EH (cell line): ENCODE measurements around the gene ARHGAP28.
A peak's percentile ranks its signal among the peaks of the same experiment; 100 is the strongest.

ENCODE experiments used
- DNase-seq: peaks from one replicate; pipeline ENCODE4 v3.0.0-alpha.2; 2015; ENCODE audit warnings: low read depth

The ARHGAP28 gene

DNA sequence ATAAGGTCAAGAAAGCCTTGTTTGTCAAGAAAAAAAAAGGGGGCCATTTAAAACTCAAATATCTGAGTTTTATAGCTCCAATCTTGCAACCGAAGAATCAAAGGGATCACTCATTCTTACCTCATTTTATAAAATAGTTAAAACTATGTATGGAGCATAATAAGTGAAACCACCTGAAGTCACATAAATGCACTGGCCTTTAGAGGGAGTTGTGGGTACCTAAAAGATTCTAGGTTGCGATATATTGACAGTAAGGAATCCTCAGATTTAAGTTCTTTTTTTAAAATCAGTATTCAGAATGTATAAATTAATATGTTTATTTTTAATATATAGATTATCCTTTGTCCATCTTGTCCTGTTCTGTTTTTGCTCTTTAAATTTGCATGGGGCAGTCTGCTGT, 3.4 kb downstream of the ARHGAP28 start:
- DNase-seq, result no peak

DNA sequence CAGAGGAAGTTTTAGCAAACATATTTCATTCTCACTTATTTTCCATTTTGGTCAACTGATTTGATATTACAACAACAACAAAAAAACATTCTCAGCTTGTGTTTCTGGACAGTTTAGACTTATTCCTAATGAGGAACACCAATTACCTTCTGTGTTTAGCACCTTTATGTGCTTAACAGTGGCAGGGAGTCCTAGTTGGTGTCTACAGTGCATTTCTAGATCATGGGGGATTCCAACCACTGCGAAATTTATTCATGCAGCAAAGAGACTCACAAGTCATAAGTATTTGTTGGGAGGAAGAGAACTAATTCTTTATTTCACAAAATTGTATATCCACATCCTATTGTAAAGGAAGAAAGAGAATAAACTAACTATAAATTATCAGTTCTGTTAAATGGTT, 4.2 kb downstream of the ARHGAP28 start:
- no peak for DNase-seq

DNA sequence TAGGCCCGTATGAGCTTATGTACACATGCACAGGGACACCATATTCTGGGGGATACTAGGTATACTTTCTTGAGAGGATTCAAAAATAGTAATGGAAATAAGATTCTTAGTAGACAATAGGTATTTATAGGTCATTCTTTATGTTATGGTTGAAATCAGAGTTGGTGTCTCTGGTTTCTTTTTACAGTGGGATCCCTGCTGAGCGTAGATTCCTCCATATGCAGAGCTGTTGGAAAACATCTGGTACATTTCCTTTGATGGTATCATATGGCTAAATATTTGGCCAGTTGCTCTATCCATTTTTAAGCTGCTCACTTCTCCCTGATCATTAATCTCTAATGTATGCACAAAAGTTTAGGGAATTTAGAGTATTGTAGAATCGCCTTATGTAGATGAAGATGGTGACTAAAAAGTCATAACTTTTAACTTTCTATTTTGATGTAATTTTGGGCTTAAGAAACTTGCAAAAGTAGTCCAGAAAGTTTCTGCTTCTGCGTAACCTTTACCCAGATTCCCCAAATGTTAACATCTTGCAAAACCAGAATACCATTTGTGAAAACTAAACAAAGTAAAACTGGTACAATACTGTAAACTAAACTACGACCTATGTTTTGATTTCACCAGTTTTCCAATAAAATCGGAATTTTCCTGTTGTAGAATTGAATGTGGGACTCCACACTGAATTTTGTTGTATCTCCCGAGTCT, 5.4 kb downstream of the ARHGAP28 start:
- no peak for DNase-seq

DNA sequence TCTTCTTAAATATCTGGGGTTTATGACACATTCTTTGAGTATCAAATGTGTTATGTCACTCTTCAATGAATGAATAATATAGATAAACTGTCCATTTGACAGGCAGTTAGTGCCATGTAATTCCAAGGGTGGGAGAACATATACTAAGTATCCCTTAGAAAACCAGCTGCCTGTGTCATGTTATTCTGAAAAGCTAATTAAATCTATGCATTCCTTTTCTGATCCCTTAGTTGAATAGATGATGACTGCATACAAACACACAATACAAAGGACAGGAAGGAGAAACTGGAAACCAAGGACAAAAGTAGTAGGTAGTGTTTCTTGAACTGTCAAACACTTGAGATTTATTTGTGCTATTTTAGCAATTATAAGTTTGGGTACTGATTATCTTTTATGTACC, 8.3 kb downstream of the ARHGAP28 start:
- DNase-seq, result no peak

DNA sequence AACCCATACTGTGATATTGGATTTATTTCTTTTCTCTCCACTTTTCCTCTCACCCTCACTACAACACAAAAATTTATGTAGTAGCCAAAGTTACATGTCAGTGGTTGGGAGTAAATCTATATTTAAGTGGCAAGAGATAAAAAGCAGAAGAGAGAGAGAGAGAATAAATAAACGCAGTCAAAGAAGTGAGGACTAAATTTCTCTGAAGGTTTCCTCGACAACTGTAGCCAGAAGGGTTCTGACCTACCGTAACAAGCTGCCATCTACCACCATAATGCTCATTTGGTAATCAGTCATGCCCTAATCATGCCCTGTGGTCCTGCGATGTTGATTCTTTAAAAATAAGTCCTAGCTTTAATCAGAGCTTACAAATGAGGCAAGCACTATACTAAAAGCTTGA, 9.1 kb downstream of the ARHGAP28 start:
- no peak for DNase-seq

DNA sequence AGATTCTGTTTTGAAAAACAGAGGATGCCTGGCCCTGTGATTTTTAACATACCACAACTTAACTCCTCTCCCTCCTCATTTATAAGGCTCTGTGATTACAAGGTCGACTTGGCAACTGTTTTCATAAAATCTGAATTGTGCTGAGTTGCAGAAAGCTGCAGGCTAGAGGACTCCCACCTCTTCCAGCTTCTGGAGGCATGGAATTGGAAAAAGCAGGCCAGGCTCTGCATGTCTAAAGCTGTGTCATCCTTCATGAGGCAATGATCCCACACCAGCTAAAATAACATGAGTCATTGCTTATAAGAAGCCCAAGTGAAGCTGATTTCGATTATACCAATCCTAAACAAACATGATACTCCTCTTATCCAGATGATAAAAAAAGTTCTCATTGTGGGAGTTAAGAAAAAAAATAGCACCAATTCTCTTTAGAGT, 11.7 kb downstream of the ARHGAP28 start:
- DNase-seq, result peak; percentile 96

DNA sequence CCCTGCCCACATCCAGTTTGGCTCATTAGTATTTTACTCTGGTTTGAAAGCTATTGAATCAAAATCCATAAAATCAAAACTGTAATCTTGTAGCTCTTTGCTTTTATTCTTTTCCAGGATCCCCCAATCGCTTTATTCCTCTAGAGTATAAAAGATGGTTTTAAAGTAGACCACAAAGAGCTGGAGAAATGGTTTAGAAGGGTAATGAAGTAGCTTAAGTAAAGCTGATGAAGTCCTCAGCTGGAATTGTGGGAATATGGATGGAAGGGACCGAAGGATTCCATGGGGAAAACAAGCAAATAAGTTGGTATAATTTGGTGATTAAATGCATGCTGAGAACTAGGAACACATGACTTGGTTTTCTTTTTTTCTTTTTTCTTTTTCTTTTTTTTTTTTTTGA, 12.3 kb downstream of the ARHGAP28 start:
- no peak for DNase-seq

DNA sequence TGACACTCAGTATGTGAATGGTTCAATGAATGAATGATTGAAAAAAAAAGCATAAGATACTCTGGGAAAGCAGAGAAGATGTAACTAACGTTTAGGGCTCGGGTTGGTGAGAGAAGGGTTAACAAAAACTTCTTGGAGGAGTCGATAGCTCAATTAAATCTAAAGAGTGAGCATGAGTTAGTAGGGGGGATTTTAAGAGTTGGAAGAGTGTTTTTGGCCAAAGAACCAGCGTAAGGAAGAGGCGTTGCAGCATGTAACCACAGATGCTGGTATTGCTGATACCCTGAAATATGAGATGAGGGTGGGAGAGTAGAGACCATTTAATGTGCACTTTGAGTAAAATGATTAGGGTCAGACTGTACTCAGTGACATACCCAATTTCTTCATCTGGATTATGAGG, 14.5 kb downstream of the ARHGAP28 start:
- DNase-seq, result no peak

DNA sequence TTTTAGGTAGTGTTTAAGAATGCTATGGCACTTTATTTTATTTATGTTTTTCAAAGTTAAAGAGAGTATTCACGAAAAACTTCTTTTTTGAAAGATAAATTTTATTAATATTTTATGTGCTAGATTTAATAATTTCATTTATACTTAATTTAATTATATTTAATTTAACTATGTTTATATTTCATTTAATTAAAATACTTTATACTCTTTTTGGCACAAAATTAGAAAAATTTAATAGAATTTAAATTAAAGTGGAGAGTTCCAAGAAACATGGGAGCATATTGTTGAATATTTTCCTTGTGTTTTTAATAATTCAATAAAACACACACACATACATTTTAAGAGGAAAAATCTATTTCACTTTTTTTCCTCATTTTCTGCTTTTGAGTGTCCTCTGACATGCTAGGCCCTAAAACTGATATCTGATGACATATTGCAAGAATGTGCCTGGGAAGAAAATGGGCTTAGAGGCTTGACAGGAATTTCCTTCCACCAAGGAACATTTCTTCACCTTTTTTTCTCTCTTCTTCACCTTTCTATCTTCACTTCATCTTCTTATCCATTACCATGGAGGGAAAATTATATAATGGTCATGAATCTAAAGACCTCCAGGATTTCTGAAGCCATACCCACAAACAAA, 15.4 kb downstream of the ARHGAP28 start:
- peak; percentile 38 for DNase-seq

DNA sequence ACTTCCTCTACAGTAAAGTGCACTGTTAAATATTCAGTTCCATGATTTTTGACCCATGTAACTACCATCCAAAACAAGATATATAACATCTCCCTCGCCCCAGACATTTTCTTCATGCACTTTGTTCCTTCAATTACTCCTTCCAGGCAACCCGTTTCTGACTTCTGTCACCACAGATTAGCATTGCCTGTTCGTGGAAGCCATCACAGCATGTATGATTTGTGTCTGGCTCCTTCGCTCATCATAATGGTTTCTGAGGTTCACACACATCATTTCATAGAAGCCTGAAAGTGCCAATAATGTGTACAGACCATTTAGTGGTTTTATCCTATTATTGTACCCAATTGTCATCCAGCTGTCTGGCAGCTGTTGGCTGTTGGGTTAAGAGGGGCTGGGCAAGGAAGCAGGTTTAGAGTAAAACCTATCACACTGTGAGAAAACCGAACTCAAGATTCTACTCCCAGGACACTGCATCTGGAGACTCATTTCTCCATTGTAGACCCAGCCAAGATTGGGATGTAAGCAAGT, 16.1 kb downstream of the ARHGAP28 start:
- DNase-seq, result no peak

DNA sequence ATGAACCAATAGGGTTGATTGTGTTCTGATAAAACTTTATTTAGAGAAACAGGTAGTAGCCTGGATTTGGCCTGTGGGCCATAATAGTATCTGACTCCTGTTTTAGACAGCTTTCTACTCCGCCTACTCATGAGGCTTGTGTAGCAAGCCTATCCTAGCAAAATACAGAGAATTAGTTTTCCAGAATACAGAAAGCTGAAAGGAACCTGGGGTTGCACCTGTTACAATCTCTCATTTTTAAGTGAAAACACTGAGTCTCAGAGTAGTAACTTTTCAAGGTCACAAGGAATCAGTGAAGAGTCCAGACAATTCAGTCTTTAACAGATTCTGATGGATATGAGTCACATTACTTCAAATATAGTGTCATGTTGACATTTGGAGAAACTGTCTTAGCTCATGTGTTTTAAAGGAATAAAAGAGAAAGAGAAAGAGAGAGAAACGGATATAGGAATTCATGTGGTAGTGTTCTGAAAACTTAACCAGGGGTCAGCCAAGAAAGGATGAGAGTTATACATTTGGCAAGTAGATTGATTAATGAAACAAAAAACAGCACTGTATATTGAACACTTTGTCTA, 17.0 kb downstream of the ARHGAP28 start:
- DNase-seq, result peak; percentile 25

DNA sequence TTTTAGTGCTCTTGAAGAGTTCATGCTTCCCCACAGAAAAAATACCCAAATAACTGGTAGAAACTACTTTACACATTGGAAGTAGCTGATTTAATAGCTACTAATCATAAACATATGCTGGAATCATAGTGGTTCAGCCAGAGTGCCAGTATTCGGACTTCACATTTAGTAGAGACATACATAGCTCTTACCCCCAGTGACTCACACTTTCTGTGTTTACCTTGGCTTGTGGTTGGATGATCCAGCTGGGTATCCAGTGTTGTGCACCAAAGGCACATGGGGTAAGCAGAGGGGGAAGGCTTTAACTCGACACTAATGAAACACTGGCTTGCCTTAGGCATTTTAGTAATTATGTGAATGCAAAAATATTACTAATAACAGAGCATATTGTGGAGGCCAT, 18.1 kb downstream of the ARHGAP28 start:
- peak; percentile 94 for DNase-seq

DNA sequence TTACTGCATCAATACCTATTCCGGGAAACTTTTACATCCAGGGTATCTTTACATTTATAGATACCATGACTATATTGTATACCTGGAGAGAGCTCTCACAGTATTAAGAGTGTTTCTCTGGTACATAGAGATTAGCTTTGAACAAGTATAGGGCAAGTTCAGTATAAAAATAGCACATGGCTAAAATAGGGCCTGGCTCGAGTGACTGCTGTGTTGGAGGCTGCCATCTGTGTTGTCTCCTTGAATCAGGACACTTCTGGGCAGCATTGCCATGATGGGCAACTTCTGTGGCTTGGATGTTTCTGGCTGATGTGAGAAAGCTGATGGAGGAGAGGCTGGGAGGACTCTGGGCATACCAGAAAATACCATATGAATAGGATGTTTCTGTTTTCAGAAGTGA, 18.7 kb downstream of the ARHGAP28 start:
- DNase-seq, result no peak

DNA sequence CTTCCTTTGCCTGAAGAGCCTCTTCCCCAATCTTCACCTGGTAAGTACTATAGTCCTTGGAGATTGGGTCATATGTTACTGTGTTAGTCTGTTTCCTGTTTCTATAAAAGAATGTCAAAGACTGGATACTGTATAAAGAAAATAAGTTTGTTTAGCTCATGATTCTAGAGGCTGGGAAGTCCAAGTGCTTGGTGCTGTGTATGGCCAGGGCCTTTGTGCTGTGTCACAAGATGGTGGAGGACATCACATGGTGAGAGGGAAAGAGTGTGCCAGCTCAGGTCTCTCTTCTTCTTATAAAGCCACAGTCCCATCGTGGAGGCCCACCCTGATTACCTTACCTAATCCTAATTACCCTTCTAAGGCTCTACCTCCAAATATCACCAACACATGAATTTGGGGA, 20.9 kb downstream of the ARHGAP28 start:
- DNase-seq, result no peak

DNA sequence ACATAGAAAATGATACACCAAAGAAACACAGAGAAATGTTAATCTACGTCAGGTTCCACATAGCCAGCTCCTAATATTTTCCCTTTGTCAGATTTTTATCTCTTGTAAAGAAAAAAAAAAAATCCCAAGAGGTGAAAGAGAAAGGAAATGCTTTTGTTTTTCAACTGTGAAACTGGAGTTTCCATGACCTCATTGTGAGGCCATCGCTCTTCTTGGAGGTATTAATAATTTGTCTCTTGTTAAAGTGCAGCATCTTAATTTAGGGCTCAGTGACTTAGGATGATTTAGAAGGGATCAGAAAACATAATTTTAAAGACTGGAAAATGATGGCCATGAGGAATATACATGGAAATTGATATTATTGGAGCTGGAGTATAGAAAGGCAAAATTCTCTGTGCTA, 21.7 kb downstream of the ARHGAP28 start:
- DNase-seq, result no peak

DNA sequence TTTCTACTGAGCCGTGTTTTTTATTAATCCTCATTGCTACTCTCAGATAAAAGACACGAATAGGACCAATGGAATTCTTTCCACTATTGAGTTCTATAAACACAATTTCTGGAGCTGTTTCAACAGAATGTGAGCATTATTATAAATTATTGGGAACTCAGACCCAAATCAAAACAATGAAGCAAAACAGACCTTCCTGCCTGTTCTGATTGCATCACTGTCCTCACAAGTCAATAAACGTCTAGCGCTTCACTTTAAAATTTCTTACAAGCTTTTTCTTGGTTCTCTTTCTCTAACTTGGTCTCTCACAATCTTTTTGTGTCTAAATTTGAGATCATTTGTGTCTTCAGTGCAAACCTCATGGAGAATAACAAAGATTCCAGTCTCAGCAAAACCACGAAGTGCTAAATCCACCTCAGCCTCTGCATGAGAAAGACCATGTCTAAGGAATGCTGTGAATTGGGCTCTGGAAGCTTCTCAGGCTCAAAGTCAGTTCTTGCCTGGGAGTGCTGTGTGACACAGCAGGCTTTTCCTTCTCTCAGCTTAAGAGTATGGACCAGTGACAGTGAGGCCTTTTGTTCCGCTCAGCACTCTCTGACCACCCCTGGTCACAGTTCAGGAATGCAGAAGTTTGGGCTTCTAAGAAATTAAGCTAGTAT, 22.8 kb downstream of the ARHGAP28 start:
- DNase-seq, result peak; percentile 86

DNA sequence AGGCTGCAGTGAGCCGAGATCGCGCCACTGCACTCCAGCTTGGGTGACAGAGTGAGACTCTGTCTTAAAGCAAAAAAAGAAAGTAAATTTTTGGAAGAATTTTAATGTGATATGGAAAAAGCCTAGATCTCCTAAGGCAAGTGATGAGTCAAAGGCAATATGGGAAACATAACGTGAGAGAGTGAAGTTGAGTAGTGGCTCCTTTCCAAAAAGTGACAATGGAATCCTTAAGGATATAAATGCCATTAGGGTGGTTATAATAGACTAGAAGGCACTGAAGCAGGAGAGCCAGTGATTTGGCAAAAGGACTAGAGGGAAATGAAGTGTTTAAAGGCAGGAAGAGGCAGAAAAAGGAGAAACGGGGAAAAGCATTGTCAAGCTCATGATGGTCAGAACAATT, 25.6 kb downstream of the ARHGAP28 start:
- peak; percentile 84 for DNase-seq

DNA sequence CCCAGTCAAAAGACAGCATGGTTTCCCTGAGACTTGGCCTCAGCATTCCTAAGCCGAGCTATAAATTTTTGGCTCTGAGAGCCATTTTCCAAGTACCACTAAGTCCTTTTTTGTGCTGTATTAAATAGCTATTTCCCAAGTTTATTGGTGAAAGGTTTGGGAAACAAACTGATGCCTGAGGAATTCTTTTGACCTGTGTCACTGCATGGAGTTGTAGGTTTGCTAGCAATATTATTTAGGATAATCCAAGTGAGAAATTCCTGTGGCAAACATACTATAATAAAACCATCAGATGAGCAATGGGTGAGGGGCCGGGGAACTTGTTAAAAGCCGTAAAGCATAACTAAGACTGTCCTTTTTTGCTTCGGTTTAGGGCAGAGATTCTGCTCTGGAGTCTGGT, 28.4 kb downstream of the ARHGAP28 start:
- peak; percentile 89 for DNase-seq

DNA sequence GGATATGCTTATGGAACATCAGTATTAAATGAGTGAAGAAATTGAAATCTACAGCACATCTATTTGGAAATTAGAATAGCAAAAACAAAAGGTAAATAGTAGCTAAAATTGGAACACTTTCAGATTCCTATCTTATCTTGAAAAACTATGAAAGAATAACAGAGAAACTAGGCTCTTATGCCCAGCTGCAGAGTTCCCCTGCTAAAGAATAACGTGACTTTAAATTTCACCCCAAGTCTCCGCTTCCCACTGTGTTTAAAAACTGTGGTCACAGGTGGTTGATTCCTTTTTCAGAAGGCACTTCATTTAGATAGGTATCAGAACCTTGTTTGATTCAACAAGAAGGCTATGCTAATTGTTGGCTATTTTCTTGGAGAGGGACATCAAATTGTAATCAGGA, 30.1 kb downstream of the ARHGAP28 start:
- no peak for DNase-seq

DNA sequence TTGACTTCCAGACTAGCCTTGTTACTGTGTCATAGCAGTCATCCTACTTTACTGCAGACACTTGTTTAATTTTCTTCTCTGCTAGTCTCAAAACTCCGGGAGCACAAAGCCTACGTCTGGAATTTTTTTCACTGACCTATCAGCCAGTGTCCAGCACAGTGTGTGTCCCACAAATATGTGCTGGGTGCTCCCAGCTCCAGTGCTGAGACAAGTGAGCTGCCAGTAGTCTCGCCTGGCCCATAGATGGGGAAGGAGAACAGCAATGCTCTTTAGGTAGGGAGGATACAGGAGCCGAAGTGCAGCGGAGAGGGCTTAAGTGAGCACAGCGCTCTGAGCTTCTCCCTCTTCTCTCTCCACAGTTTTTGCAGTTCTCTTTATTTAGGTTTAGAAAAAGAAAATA, 34.0 kb downstream of the ARHGAP28 start:
- peak; percentile 32 for DNase-seq

DNA sequence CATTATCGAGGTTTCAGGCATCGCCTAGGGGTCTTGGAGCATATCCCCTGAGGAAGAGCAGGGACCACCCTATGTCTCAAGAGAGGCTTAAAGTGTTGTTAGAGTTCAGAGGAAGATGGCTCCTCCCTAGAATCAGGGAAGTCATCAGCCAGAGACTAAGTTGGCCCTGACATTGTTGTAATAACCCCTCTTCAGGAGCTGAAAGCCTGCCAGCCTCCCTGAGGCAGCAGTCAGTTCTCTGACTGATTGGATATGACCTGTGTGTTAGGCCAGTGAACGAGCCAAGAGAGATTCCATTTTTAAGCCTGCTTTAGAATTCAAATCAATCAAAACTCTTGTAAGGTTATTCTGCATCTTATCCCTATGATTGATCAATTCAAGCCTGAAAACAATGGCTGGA, 34.9 kb downstream of the ARHGAP28 start:
- no peak for DNase-seq

DNA sequence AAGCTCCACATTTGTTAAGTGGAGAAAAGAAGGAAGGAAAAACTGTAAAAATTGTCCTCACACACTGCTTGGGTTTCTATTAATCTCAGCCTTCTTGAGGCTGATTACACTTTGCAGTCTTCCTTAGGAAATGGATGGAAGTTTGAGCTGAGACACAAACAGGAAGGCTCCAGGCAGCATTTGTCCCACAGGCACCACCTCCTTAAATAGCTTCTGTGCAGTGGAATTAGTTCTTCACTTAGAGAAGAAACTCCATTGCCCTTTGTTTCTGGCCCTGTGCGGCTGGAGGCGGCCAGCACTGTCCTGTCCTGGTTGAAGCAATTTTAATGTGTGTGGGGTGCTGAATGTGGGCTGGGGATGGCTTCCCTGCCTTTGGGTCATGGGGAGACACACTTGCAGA, 44.3 kb downstream of the ARHGAP28 start:
- no peak for DNase-seq

DNA sequence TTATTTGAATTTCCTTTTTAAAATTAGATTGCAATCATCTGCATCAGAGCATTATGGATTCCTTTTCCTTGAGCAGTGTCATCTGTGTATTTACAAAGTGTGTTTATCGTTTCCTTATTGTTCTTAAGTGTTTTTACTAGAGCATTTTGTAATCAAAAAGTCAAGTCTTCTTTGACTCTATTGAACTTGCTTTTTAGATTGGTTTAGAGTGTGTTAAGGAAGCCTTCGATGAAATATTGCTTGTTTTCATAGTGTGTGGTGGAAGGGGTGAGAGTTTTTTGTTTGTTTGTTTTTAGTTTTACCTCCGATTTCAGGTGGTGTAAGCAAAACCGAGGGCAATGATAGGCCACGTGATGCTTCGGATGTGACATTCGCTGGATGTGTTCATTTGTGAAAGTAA, 45.7 kb downstream of the ARHGAP28 start:
- no peak for DNase-seq
